Vagina (tissue), 2 donors: ENCODE results near the gene GPC4.

Experiments
- CTCF ChIP-seq, 3 experiments: fragments of 450-650 bp in 2 of 3; fragments of 200-600 bp in 1 of 3; sonication (generic) in 1 of 3; IDR thresholded peaks; one replicate each; pipeline ENCODE4 v1.5.1; 2017 to 2019; ENCODE audit warnings: antibody characterized with exemption in 3 of 3, mild to moderate bottlenecking in 2 of 3, moderate library complexity in 2 of 3
- POLR2AphosphoS5 ChIP-seq, 2 donors: sonication (generic); formaldehyde crosslinking; IDR thresholded peaks; one replicate each; pipeline ENCODE4 v1.9.0; 2017; ENCODE audit warnings: antibody characterized with exemption in 2 of 2, mild to moderate bottlenecking in 2 of 2, low read depth in 1 of 2; ENCODE audit not compliant: insufficient read depth in 1 of 2

- TF ChIP-seq CTCF (IDR thresholded peaks at IDR 0.05): no peak
- no peak for TF ChIP-seq POLR2AphosphoS5 (IDR thresholded peaks at IDR 0.05; ENCODE audit: insufficient read depth in 1 of 2, low read depth in 1 of 2)
Measured at GRCh38 chrX:133364196-133364595, 51.1 kb downstream of the GPC4 start.
